Activated T-helper 1 cell treated with anti-CD3 and anti-CD28 coated beads, Interleukin-2, amount 50 U/mL, for 16 hours (primary cell): ENCODE data around the gene ATF7IP2.
"Not testable (repeated sequence)": the region's sequence is repeated elsewhere in the genome, so short reads cannot be mapped to it uniquely, and the experiment has no call there.

Experiments used
- DNase-seq, 2 donors: peaks; one replicate each; pipeline ENCODE4 v3.0.0-alpha.2; 2020; ENCODE audit warnings: low read depth in 1 of 2, low spot score in 1 of 2

Gene ATF7IP2, protein sequence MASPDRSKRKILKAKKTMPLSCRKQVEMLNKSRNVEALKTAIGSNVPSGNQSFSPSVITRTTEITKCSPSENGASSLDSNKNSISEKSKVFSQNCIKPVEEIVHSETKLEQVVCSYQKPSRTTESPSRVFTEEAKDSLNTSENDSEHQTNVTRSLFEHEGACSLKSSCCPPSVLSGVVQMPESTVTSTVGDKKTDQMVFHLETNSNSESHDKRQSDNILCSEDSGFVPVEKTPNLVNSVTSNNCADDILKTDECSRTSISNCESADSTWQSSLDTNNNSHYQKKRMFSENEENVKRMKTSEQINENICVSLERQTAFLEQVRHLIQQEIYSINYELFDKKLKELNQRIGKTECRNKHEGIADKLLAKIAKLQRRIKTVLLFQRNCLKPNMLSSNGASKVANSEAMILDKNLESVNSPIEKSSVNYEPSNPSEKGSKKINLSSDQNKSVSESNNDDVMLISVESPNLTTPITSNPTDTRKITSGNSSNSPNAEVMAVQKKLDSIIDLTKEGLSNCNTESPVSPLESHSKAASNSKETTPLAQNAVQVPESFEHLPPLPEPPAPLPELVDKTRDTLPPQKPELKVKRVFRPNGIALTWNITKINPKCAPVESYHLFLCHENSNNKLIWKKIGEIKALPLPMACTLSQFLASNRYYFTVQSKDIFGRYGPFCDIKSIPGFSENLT

DNA sequence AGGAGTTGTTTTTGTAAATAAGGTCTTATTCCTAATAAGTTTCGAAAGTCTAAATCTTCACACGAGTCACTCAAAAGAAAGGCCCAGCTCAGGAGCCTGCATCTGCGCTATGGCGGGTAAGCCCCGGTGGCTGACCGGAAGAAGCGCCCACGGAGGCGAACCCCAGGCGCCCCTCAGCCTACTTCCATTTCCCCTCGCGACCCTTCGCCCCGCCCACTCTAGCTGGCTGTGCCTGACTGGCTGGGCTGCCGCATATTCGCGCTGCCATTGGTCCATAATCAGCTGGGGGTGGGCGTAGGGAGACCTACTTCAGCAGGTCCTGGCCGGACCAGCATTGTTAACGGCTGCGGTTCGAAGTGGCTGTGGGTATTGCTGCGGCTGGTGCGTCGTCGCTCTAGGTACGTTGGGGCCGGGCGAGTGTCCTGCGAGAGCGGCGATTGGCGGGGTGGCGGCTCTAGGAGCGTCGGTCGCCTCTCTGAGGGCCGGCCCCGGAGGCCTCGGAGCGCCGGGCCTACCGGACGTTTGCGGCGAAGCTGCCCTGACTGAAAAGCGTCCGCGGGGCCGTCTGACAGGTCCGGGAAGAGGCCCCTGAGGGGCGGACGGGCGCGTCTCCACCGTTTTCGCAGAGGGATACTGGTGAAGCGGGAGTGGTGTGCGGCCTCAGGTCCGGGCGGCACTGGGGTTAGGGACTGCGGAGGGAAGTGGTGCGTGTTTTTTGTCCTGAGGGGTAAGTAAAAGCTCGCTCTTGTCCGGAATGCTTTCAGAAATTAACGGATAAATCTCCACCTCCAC, at the start of gene ATF7IP2:
Gene ATF7IP2 (plus strand): TSS at position 337 of the 792 bp plus-strand sequence. CDS start 44,560 bp downstream, outside the sequence.
- DNase-seq = peak; percentile 65 to 75

DNA sequence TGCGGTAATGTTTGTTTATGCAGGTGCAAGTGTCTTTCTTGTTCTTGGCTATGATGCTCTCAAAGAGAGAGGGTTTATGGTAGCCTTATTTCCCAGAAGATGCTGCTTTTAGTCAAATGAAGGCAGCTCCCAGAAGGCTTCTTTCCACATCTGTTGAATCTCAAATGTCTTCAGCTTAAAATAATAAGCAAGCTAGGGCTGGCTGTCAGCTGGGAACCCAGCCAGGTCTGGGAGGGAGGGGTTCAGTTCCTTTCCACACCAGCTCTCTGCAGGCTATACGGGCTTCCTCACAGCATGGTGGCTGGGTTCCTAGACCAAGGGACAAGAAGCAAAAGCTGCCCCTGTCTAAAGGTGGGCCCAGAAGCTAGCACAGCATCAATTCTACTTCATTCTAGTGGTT, 47.4 kb upstream of the ATF7IP2 start:
- no peak for DNase-seq

DNA sequence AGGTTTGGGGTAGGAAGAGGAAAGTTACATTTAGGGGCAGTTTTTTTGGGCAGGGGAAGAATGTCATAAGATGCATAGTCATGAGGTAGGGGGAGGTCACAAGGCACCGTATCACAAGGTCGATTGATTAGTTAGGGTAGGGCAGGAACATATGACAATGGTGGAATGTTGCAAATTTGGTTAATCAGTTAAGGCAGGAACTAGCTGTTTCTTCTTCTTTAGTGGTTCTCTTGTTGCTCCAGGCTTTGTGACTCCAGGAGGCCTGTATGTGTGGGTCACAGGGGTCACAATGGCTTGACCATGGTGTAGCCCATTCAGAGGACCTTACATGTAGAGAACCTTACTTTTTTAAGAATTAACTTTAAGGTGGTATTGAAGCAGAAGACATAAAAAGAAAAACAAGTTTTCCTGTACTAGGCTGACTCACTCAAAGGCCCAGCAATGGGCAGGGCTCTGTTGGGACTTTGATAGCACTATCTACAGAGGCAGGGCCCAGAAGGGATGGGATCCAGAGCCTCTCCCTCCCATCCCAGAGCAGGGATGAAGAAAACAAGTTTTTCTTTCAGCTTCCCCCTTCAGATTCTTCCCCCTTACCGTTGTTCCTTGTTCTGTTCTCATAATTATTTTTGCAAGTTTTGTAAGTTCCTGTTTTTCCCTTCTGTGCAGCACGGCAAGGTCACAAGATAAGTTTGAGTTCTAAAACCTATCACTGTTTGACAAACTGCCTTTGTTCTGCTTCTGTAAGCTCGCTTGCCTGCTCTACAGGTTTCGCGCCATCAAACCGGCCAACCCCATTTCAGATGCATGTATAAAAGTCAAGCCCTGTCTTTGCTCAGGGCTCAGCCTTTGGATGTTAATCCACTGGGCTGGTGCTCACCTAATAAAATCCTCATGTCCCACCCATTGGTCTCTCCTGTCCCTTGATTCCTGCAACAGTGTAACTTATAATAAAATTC, 45.8 kb upstream of the ATF7IP2 start:
- no peak for DNase-seq

DNA sequence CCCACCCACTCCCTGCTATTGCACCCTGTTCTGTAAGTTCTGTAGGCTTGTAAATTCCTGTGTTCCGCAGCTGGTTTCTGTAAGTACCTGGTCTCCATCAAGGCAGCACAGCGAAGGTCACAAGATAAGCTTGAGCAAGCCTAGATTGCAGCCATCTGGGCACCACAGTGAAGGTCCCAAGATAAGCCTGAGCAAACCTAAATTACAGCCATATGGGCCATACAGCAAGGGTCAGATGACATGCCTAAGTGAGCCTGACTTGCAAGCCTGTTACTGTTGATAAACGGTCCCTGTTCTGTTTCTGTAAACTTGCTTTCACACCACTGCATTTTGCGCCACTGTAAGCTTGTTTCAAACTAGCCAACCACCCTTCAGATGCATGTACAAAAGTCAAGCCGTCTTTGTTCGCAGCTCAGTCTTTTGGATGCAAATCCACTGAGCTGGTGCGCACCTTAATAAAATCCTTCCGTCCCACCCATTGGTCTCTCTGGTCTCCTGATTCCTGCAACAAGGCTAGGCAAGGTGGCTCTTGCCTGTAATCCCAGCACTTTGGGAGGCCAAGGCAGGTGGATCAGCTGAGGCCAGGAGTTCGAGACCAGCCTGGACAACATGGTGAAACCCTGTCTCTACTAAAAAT, 42.6 kb upstream of the ATF7IP2 start:
- no peak for DNase-seq

DNA sequence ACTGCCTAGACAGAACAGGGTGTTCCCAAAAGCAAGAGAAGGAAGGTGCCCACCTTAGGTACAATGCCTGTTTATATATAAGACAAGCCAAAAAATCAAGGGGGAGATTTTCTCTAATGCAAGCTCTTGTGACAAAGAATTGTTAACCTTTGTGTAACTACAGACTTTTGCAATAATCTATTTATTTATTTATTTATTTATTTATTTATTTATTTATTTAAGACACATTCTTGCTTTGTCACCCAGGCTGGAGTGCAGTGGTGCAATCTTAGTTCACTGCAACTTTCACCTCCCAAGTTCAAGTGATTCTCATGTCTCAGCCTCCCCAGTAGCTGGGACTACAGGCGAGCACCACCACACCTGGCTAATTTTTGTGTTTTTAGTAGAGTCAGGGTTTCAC, 41.2 kb upstream of the ATF7IP2 start:
- not testable (repeated sequence) for DNase-seq

DNA sequence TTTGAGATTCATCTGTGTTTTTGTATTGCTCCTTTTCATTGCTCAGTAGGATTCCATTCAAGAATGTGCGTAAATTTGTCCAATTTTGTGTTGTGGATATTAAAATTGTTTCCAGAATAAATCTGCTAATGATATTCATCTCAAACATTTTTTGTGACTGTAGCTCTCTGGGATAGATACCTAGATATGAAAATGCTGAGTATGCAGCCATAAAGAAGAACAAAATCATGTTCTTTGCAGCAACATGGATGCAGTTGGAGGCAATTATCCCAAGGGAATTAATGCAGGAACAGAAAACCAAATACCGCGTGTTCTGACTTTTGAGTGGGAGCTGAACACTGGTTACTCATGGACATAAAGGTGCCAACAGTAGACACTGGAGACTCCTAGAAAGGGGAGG, 40.2 kb upstream of the ATF7IP2 start:
- DNase-seq = no peak

DNA sequence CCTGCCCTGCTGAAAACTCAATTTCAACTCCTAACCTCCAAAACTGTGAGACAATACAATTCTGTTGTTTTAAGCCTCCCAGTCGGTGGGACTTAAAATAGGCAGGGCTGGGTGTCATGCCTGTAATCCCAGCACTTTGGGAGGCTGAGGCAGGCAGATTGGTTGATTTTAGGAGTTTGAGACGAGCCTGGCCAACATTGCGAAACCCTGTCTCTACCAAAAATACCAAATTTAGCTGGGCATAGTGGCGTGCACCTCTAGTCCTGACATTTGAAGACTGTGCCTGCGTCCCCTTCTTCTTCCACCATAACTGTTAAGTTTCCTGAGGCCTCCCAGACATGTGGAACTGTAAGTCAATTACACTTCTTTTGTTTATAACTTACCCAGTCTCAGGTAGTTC, 36.0 kb upstream of the ATF7IP2 start:
- DNase-seq = no peak

DNA sequence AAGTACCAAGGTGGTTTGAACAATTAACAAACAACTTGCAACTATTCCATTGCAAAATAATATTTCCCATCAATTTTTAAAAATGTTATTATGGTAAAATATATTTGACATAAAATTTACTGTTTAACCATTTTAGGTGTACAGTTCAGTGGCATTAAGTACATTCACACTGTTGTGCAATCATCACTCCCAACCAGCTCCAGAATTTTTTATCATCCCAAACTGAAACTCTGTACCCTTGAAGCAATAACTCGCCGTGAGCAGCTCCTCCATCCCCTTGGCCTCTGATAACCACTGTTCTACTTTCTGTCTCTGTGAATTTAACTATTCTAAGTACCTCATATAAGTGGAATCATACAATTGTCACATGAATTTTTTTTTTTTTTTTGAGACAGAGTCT, 33.6 kb upstream of the ATF7IP2 start:
- DNase-seq = no peak

DNA sequence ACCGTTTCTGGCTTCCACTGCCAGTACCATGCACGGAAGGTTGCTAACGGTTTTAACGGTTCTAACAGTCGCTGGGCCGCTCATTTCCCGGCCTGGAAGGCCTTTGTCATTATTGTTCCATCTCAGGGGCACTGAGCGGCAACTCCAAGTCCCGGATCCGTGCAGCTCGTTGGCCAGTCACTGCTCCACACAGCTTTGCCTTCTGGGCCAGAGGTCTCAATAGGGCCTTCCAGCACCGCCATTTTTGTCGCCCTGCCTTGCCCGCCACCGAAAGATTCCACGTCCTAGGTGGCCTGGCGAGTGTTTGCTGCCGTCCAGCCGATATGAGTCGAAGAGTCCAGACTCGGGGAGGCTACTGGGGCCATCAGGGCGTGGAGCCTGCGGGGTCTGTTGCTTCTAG, 30.3 kb upstream of the ATF7IP2 start:
- no peak for DNase-seq

DNA sequence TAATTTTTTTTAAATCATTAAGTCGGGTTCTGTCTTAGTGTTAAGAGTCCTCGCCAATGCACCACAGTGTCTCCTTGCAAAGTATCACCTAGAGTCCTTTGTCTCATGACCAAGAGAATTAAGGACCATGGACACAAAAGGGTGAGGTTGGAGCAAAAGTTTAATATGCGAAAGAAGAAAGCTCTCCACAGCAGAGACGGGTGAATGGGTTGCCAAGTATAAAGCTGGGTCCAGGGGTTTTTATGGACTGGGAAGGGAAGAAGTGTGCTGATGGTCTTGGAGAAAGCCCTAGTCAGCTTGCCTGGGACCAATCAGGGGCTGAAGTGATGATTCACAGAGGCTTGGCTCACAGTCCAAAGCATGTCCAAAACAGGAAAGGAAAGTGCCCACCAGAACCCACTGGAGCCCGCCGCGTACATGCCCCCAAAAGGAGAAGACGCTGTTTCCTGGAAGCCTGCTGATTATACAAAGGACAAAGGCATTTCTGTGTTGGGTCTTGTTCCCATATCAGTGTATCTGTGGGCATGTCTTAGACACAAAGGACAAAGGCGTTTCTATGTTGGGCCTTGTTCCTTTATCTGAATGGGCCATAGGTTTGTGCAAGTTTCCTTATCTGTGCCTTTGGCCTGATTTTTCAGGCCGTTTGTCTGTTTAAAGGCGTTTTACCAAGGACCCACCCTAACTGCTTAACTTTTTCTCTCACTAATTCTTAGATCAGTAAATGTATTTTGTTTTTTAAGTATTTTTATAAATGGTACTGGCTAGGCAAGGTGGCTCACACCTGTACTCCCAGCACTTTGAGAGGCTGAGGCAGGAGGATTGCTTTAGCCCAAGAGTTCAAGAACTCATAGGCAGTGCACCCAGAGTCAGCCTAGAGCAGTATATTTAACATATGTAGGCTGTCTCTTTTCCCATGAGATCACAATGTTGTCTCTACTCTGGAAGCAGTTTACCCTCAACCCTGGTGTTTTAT, 28.7 kb upstream of the ATF7IP2 start:
- DNase-seq = no peak

DNA sequence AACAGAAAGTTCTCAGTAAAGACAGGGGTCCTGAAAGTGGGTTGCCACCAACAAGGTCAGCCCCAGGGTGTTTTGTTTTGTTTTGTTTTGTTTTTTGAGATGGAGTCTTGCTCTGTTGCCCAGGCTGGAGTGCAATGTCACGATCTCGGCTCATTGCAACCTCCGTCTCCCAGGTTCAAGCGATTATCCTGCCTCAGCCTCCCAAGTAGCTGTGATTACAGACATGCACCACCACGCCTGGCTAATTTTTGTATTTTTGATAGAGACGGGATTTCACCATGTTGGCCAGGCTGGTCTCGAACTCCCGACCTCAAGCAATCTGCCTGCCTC, 24.1 kb upstream of the ATF7IP2 start:
- DNase-seq = not testable (repeated sequence)

DNA sequence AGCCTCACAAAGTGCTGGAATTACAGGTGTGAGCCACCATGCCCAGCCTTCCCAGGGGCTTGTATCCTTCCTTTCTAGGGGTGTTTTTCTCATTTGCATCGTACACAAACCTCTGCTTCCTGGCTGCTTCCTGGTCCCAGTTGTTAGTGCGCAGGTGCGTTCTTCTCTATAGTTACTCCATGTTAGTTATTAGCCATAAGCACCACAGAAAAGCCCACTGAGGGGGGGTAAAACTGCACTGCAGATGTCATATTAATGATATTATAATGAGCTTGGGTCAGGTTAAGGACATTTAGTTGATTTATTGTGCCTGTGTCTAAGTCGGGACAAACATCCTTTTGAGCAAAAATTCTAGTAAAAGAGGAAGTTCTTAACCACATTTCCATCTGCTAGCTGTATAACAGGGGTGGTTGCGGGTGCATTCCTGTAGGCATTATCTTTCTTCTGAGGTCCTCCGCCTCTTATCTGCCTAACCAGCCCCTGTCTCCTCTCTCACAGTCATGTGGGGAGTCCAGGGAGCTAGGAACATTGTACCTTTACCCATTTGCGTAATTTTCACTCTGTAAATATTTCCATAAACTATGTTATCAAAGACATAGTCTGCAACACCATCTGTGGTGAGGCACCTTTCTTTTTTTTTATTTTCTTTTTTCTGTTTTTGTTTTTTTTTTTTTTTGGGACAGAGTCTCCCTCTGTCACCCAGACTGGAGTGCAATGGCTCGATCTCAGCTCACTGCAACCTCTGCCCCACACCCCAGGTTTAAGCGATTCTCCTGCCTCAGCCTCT, 23.6 kb upstream of the ATF7IP2 start:
- no peak for DNase-seq

DNA sequence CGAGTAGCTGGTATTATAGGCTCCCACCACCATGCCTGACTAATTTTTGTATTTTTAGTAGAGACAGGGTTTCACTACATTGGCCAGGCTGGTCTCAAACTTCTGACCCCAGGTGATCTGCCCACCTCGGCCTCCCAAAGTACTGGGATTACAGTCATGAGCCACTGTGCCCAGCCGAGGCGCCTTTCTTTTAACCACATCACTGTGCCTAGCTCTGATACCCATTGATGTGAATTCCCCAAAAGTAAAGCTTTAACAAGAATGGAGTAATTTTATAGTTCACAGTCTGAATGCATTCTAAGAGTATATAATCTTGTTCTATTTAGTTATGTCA, 23.0 kb upstream of the ATF7IP2 start:
- DNase-seq = not testable (repeated sequence)

DNA sequence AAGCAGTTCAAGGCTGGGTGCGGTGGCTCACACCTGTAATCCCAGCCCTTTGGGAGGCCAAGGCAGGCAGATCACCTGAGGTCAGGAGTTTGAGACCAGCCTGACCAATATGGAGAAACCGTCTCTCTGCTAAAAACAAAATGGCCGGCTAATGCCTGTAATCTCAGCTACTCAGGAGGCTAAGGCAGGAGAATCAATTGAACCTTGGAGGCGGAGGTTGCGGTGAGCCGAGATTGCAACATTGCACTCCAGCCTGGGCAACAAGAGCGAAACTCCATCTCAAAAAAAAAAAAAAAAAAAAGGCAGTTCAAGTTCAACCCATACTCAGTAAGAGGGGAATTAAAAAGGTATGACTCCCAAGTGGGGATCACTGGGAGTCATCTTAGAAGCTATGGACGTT, 19.2 kb upstream of the ATF7IP2 start:
- DNase-seq = not testable (repeated sequence)

DNA sequence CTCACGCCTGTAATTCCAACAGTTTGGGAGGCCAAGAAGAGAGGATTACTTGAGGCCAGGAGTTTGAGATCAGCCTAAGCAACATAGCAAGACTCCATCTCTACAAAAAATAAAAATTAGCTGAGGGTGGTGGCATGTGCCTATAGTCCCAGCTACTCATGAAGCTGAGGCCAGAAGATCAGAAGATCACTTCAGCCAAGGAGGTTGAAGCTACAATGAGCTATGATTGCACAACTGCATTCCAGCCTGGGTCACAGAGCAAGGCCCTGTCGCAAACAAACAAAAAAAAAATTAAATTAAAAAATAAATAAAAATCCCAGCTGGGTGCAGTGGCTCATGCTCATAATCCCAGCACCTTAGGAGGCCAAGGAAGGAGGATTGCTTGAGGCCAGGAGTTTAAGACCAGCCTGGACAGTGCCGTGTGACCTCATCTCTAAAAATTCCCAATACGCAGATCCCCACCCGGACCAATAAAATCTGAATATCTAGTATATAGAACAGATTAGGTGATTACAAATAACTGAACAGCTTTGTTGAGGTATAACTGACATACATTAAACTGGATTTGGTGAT, 18.2 kb upstream of the ATF7IP2 start:
- no peak for DNase-seq

DNA sequence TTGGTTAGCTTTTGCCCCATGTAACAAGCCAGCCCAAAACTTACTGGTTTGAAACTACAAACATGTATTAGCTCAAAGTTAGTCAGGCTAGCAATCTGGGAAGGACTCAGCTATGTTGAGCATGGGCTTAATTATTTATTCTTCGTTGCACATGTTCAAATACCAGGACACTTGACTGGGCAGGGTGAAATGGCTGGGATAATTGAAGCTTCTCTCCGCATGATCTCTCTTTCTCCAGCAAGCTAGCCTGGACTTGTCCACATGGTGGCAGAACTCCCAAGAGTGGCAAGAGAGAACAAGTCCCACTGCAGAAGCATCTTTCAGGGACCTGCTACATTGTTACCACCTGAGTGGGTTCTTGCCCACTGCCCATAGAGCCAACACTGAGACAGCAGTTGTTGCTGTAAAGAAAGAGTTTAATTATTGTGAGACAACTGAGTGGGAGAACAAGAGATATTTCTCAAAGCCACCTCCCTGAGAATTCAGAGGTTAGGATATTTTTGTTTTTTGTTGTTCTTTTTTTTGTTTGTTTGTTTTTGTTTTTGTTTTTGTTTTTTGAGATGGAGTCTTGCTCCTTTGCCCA, 16.8 kb upstream of the ATF7IP2 start:
- DNase-seq = no peak

DNA sequence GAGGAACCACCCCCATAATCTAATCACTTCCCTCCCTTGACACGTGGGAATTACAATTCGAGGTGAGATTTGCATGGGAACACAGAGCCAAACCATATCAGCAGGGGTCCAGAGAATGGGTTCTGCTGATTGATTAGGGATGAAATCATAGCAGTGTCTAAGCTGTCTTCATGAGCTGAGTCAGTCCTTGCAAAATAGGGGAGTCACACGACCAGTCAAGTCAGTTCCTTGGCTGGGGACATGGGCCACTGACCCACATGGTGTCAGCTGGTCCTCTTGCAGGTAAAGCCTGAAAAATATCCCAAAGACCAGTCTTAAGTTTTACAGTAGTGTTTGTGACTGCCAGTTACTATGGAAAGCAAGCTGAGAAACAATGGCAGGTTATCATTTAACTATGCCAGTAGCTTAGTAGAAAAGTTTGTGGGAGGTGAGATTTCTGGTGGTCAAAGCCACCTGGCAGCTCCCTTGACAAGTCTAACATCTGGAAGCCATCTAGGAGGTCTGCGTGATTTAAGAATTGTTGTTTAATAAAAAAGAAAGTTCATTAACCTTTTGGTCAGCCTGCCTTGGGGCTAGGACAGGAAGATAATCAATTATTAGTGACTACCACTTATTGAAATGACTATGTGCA, 15.7 kb upstream of the ATF7IP2 start:
- no peak for DNase-seq
